Heart left ventricle (tissue), 16 donors: Measurements from ENCODE around the gene SLC10A4. TPM values are rescaled to one million over a fixed set of nuclear protein-coding genes. Genes with fewer than 3 reads are reported as not detected.

ENCODE experiments used
- ATAC-seq, 4 donors: fragments of 200-7000 bp; cut with Tn5 transposase; one replicate each; pipeline ENCODE4 v1.9.1; 2020 to 2022; ENCODE audit warnings: moderate library complexity in 4 of 4, mild to moderate bottlenecking in 3 of 4, moderate number of reproducible peaks in 1 of 4
- DNase-seq, 5 donors: peaks; one replicate each; pipeline ENCODE4 v3.0.0-alpha.2; 2020
- H3K27ac ChIP-seq, 12 donors: fragments of 200-600 bp; sonication (generic) in 4 of 12; one replicate each; pipeline versions ENCODE4 v1.5.0 to v1.8.0; 2016 to 2022; ENCODE audit warnings: mild to moderate bottlenecking in 2 of 12
- H3K27me3 ChIP-seq, 9 donors: fragments of 200-600 bp; sonication (generic) in 2 of 9; one replicate each; pipeline versions ENCODE4 v1.5.1 to v1.8.0; 2016 to 2022; ENCODE audit warnings: mild to moderate bottlenecking in 3 of 9
- H3K36me3 ChIP-seq, 9 donors: fragments of 200-600 bp; sonication (generic) in 2 of 9; one replicate each; pipeline versions ENCODE4 v1.5.0 to v1.8.0; 2018 to 2022; ENCODE audit warnings: mild to moderate bottlenecking in 2 of 9
- H3K4me1 ChIP-seq, 12 donors: fragments of 200-600 bp; sonication (generic) in 4 of 12; one replicate each; pipeline versions ENCODE4 v1.5.0 to v1.8.0; 2016 to 2022; ENCODE audit warnings: mild to moderate bottlenecking in 3 of 12
- H3K4me3 ChIP-seq, 12 donors: fragments of 200-600 bp; sonication (generic) in 4 of 12; one replicate each; pipeline versions ENCODE4 v1.5.0 to v1.8.0; 2017 to 2022; ENCODE audit warnings: mild to moderate bottlenecking in 9 of 12, moderate library complexity in 4 of 12
- H3K9me3 ChIP-seq, 12 donors: fragments of 200-600 bp; sonication (generic) in 4 of 12; one replicate each; pipeline versions ENCODE4 v1.5.0 to v1.8.0; 2016 to 2022; ENCODE audit warnings: mild to moderate bottlenecking in 1 of 12
- POLR2A ChIP-seq, 2 donors: fragments of 450-650 bp; IDR thresholded peaks; one replicate each; pipeline ENCODE4 v1.6.1; 2017; ENCODE audit warnings: antibody characterized with exemption in 2 of 2, mild to moderate bottlenecking in 2 of 2, moderate library complexity in 2 of 2
- WGBS, 4 donors: extraction: QIAGEN DNeasy Blood & Tissue Kit in 2 of 4; methylation state at CpG; one replicate each; pipeline versions ENCODE4 v1.1.5 to v1.1.7; 2013 to 2018; 5-methylcytosine and 5-hydroxymethylcytosine counted together
- intact Hi-C, 10 donors: fragments of 100-400 bp; cut with DNase I; formaldehyde crosslinking; loops; one replicate each; pipeline versions ENCODE4 v1.11.1 to v1.14.2; 2022
- polyA plus RNA-seq, 2 donors: library from polyadenylated mRNA; stranded (reverse); fragments of 200-250 nt; gene quantifications; one replicate each; pipeline ENCODE4 v1.2.3, GENCODE V29; 2013
- total RNA-seq, 9 donors: library from RNA; depleted of rRNA in 2 of 9; stranded (reverse); fragments of >200 nt in 2 of 9; fragmentation: NEBNext Ultra II Directional in 3 of 9; extraction: Animal tissue kit (Norgen Biotek cat#: 25700) in 3 of 9; gene quantifications; one replicate each; pipeline versions ENCODE4 v1.1.0 to v1.2.4, GENCODE V29; 2016 to 2023
- TF ChIP-seq, protein P1 (sequence below), 12 donors: fragments of 200-600 bp; sonication (generic) in 4 of 12; IDR thresholded peaks; one replicate each; pipeline versions ENCODE4 v1.5.0 to v1.8.0; 2018 to 2022; ENCODE audit warnings: antibody characterized with exemption in 12 of 12, mild to moderate bottlenecking in 5 of 12
- donor health status: ischemic (EF 13 %, LVEDD 7.1; RV severe dilation, severe dysfunction).
- donor health status: healthy with polysubstance abuse.
- donor health status: DM: no; HTN: yes; CAD: no.
- donor health status: DM: no; HTN: no; CAD: no.
- donor health status: ischemic (EF 25% LVEDD 6.9; RV normal size, moderate dysfunction).
- donor health status: ischemic (EF 25% LVEDD 5.7; RV mildly dilated, moderate dysfunction).
- donor health status: healthy.
- donor health status: DM: yes; HTN: yes; CAD: no.
- donor health status: ischemic (EF 35%, LVEDD 5.7; RV mildly dilated, moderate dysfunction).
- donor health status: nonischemic (EF 11% LVEDD 7.7; RV severe dilation, severe dysfunction).
- donor health status: DM: yes; HTN: yes; CAD: no.
- donor health status: PGD.
- donor health status: ischemic (EF 29% LVEDD 5.4; RV normal size, mild dysfunction).
- donor health status: nonischemic (EF 23%, LVEDD 6.1; RV moderate dilation, normal function).

SLC10A4 gene
- total and polyA plus RNA-seq, 11 donors = 0.15 to 0.45 (median 0.33) TPM; not detected in 4

DNA sequence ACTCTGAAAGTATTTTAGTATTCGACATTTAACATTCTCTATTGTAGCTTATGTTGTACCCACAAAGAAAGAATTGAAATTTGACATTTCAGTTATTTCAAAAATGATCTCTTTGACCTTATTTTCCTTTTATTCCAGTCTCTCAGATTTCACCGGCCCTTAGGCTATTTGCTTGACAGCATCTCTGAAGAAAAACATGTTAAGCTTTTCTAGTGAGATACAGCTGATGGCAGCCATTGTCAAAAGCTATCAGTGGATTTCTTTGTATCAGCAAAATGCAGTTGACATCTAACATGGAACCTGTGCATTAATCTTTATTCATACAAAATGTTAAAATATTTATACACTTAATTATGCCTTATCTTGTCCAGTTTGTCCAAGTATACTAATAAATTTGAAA lies 23.6 kb downstream of the SLC10A4 start:
- Histone ChIP-seq H3K4me3 (no peak overlapping the region), H3K9me3 (no peaks in the 10 kb centered on the region), H3K27ac (no peak overlapping the region), H3K36me3 (peaks cover 0 to 99% (median 93%) of the 10 kb centered on the region in 9 donors), H3K4me1 (no peaks in the 10 kb centered on the region), H3K27me3 (no peaks in the 10 kb centered on the region)
- TF ChIP-seq, protein P1, sequence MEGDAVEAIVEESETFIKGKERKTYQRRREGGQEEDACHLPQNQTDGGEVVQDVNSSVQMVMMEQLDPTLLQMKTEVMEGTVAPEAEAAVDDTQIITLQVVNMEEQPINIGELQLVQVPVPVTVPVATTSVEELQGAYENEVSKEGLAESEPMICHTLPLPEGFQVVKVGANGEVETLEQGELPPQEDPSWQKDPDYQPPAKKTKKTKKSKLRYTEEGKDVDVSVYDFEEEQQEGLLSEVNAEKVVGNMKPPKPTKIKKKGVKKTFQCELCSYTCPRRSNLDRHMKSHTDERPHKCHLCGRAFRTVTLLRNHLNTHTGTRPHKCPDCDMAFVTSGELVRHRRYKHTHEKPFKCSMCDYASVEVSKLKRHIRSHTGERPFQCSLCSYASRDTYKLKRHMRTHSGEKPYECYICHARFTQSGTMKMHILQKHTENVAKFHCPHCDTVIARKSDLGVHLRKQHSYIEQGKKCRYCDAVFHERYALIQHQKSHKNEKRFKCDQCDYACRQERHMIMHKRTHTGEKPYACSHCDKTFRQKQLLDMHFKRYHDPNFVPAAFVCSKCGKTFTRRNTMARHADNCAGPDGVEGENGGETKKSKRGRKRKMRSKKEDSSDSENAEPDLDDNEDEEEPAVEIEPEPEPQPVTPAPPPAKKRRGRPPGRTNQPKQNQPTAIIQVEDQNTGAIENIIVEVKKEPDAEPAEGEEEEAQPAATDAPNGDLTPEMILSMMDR (IDR thresholded peaks at IDR 0.05) = no peak
- TF ChIP-seq POLR2A (IDR thresholded peaks at IDR 0.05) = no peak
- DNase-seq (no peak), ATAC-seq (no peak)
- intact Hi-C loops = loop anchor here in 1 of 10 donors (10.0 kb wide), 1 partner anchor 48 kb away; no protein-coding TSS in a partner anchor
- WGBS, 4 donors = 90 to 95% (median 91%) methylated on average over 2 of the region's 2 CpGs

DNA sequence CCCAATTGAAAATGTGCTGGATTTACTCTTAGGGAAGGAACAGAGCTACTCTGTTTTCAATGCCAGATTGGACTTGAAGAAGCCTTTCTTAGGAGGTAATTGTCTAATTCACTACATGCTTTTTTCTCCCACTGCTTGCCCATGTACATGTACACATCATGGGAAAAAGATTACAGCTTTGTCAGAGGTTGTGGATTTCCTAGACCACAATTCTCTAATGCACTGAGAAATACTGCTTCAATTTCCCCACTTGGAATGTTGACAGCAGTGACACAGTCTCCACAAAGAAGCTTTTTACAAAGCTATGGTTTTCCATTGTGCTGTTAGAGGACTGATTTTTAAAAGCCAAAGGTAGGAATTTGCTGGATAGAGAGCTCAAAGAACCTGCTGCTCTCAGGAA lies 26.4 kb downstream of the SLC10A4 start:
- Histone ChIP-seq H3K36me3 (peaks cover 0 to 100% (median 94%) of the 10 kb centered on the region in 9 donors), H3K27ac (no peak overlapping the region)

DNA sequence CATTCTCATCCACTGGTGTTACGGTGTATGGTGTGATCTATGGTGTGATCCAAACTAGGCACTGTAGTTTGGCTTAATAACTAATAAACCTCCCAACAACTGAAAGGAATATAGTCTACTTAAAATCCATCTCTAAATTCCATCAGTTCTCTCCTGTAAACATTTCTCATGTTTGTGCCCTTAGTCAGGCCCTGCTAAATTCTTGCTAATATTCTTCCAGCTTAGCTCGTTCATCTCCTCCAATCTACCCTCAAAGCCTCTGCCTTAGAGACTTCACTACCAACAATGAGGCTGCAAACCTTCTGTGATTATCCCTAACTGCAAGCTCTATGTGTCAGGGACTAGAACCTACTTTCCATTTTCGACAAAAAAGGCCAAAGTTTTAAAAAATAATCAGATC lies 35.0 kb downstream of the SLC10A4 start:
- no peak for DNase-seq
- no peaks in the 10 kb centered on the region for H3K27me3 ChIP-seq

More for the DNA sequence above, 26.4 kb downstream of the SLC10A4 start:
- ATAC-seq (no peak), DNase-seq (no peak)
- Histone ChIP-seq H3K4me3 (no peak overlapping the region), H3K27me3 (no peaks in the 10 kb centered on the region), H3K9me3 (no peaks in the 10 kb centered on the region), H3K4me1 (no peaks in the 10 kb centered on the region)
- TF ChIP-seq, protein P1 (IDR thresholded peaks at IDR 0.05) = no peak
- TF ChIP-seq POLR2A (IDR thresholded peaks at IDR 0.05) = no peak
- intact Hi-C loops = loop anchor here in 1 of 10 donors (10.0 kb wide), 1 partner anchor 45 kb away; no protein-coding TSS in a partner anchor

DNA sequence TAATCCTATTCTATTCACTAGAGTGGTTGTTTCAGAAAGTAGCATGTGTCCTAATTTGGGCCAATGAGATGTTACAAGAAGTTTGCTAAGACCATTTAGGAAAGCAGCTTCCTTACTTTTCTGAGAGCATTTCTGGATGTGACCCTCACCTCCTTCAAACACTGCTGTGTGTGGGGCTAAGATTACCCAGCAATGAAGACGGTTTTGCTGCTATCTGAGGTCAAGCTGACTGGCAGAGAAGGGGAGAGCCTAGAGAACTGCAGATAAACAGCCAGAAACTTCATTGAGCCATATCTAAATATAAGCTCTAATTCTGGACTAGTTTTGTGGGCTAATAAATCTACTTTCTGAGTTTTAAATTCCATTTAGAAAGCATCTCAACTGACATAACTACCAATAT lies 43.3 kb downstream of the SLC10A4 start:
- intact Hi-C loops = no loop called here
- WGBS, 4 donors = 35 to 61% (median 53%) methylated on average over 1 of the region's 1 CpG
- DNase-seq (no peak), ATAC-seq (no peak)
- Histone ChIP-seq H3K27me3 (no peaks in the 10 kb centered on the region), H3K27ac (no peak overlapping the region), H3K36me3 (peaks cover 2 to 100% (median 100%) of the 10 kb centered on the region in 9 donors), H3K4me1 (no peaks in the 10 kb centered on the region), H3K9me3 (no peaks in the 10 kb centered on the region), H3K4me3 (no peak overlapping the region)
- TF ChIP-seq POLR2A (IDR thresholded peaks at IDR 0.05) = no peak
- TF ChIP-seq, protein P1 (IDR thresholded peaks at IDR 0.05) = no peak

More for the DNA sequence above, 35.0 kb downstream of the SLC10A4 start:
- ATAC-seq = no peak
- TF ChIP-seq, protein P1 (IDR thresholded peaks at IDR 0.05) = no peak
- no peak for TF ChIP-seq POLR2A (IDR thresholded peaks at IDR 0.05)
- WGBS, 4 donors = 93 to 98% (median 96%) methylated on average over 3 of the region's 3 CpGs
- no peak overlapping the region for H3K4me3 ChIP-seq
- intact Hi-C loops = loop anchor here in 2 of 10 donors (10.0 kb wide), 2 partner anchors 47 to 327 kb away; no protein-coding TSS in a partner anchor
- H3K9me3 ChIP-seq = no peaks in the 10 kb centered on the region
- peaks cover 7 to 98% (median 82%) of the 10 kb centered on the region in 9 donors for H3K36me3 ChIP-seq
- no peaks in the 10 kb centered on the region for H3K4me1 ChIP-seq
- no peak overlapping the region for H3K27ac ChIP-seq
